ENCODE results near the gene TIMM22.

GRCh38 chr17:1033503-1033902 lies 36.6 kb downstream of the TIMM22 start:
- TF ChIP-seq CTCF (IDR thresholded peaks at IDR 0.05 in 8 of 11, conservative IDR thresholded peaks at IDR 0.05 in 3 of 11) = no peak
- no peak for TF ChIP-seq POLR2A (IDR thresholded peaks at IDR 0.05)
- TF ChIP-seq POLR2AphosphoS5 (IDR thresholded peaks at IDR 0.05) = peak in 1 of 3 donors; percentile 21
